ENCODE measurements around the gene KLRK1.

- TF ChIP-seq CTCF (IDR thresholded peaks at IDR 0.05; ENCODE audit: insufficient read depth, low read length) (no peak), GABPA (IDR thresholded peaks at IDR 0.05; ENCODE audit: low read depth) (no peak), SPI1 (IDR thresholded peaks at IDR 0.05; ENCODE audit: borderline replicate concordance, low read depth) (no peak)
Observed at GRCh38 chr12:10366875-10367274, 23.0 kb downstream of the KLRK1 start.
